ENCODE measurements around the gene KIN. TPM values are rescaled to one million over a fixed set of nuclear protein-coding genes. Genes with fewer than 3 reads are reported as not detected.

The KIN gene
- total and polyA plus RNA-seq, 2 of the 4 experiments (the other 2 are of a cell fraction) = 3.0 to 6.4 TPM

DNA sequence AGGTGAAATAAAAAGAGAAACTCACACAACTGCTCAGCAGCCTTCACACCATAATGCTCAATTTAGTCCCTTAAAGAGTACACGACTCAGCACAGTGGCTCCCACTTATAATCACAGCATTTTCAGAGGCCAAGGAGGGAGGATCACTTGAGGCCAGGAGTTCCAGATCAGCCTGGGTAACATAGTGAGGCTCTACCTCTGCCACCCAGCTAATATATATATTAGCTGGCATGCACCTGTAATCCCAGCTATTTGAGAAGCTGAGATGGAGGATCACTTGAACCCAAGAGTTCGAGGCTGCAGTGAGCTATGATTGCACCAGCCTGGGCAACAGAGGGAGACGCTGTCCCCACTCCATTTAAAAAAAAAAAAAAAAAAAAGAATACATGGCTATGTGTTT lies 82.5 kb downstream of the KIN start:
- intact Hi-C loops (cut with micrococcal nuclease) = no loop called here
- no peak overlapping the region for H3K56ac ChIP-seq (ENCODE audit: extremely low read depth, insufficient read depth, low read length)
- H3K4ac ChIP-seq (ENCODE audit: low read depth, low read length) = no peak overlapping the region
- no TSS peak for BruUV-seq (replicated peaks)
- H3K27ac ChIP-seq (ENCODE audit: insufficient read depth, low read length) = no peak overlapping the region
- TF ChIP-seq RCOR1 (IDR thresholded peaks at IDR 0.05; ENCODE audit: insufficient replicate concordance, low read length) (no peak), CHD1 (IDR thresholded peaks at IDR 0.05; ENCODE audit: low read depth, low read length) (no peak), RFX5 (IDR thresholded peaks at IDR 0.05; ENCODE audit: low read depth, low read length) (no peak), POLR2A (IDR thresholded peaks at IDR 0.05; ENCODE audit: low read depth, low read length) (no peak), MXI1 (IDR thresholded peaks at IDR 0.05; ENCODE audit: borderline replicate concordance, low read depth, low read length) (no peak), BHLHE40 (IDR thresholded peaks at IDR 0.05; ENCODE audit: low read depth, low read length) (no peak), MAFK (IDR thresholded peaks at IDR 0.05; ENCODE audit: low read depth, low read length) (no peak), MAZ (IDR thresholded peaks at IDR 0.05; ENCODE audit: borderline replicate concordance, low read depth, low read length) (no peak), SMC3 (IDR thresholded peaks at IDR 0.05; ENCODE audit: low read depth, low read length) (no peak), CEBPB (IDR thresholded peaks at IDR 0.05; ENCODE audit: low read depth, low read length) (no peak)
- TF ChIP-seq, protein P1, sequence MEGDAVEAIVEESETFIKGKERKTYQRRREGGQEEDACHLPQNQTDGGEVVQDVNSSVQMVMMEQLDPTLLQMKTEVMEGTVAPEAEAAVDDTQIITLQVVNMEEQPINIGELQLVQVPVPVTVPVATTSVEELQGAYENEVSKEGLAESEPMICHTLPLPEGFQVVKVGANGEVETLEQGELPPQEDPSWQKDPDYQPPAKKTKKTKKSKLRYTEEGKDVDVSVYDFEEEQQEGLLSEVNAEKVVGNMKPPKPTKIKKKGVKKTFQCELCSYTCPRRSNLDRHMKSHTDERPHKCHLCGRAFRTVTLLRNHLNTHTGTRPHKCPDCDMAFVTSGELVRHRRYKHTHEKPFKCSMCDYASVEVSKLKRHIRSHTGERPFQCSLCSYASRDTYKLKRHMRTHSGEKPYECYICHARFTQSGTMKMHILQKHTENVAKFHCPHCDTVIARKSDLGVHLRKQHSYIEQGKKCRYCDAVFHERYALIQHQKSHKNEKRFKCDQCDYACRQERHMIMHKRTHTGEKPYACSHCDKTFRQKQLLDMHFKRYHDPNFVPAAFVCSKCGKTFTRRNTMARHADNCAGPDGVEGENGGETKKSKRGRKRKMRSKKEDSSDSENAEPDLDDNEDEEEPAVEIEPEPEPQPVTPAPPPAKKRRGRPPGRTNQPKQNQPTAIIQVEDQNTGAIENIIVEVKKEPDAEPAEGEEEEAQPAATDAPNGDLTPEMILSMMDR (conservative IDR thresholded peaks at IDR 0.05; ENCODE audit: low read depth, low read length) = no peak
- no peak overlapping the region for H3K4me3 ChIP-seq (ENCODE audit: insufficient read depth, low read depth, low read length)
- no peak overlapping the region for H4K91ac ChIP-seq (ENCODE audit: insufficient read depth, low read depth, low read length)
- no peak overlapping the region for H2BK120ac ChIP-seq (ENCODE audit: low read depth, low read length)
- no peak overlapping the region for H4K8ac ChIP-seq (ENCODE audit: low read depth in 2 of 2, low read length in 2 of 2)
- no peak overlapping the region for H2AK5ac ChIP-seq (ENCODE audit: low read depth, low read length)
- no peak overlapping the region for H3K23ac ChIP-seq (ENCODE audit: low read depth, low read length)
- H2AFZ ChIP-seq (replicated peaks; ENCODE audit: low read length, poor library complexity) = no peak overlapping the region
- CTCF ChIA-PET = no interaction called here
- H3K9me3 ChIP-seq (ENCODE audit: control insufficient read depth, insufficient read depth, low read length) = no peaks in the 10 kb centered on the region
- no peak for ATAC-seq (ENCODE audit: low read depth)
- no peak for DNase-seq
- no peak overlapping the region for H2AK9ac ChIP-seq (replicated peaks; ENCODE audit: low read depth, low read length, poor library complexity)
- no peaks in the 10 kb centered on the region for H3K9me1 ChIP-seq (ENCODE audit: insufficient read depth, low read length)
- H3K27me3 ChIP-seq (ENCODE audit: control insufficient read depth, insufficient read depth, low read length) = no peaks in the 10 kb centered on the region; the same call in 1 of the 2 replicates
- H3K36me3 ChIP-seq (ENCODE audit: control insufficient read depth, insufficient read depth, low read length) = no peaks in the 10 kb centered on the region
- no peaks in the 10 kb centered on the region for H4K20me1 ChIP-seq (ENCODE audit: insufficient read depth, low read length)
- H3K4me2 ChIP-seq (ENCODE audit: low read depth, low read length) = no peak overlapping the region
- H3K14ac ChIP-seq (replicated peaks; ENCODE audit: low read depth, low read length) = no peak overlapping the region
- no CpG with 5 or more reads among the region's 3 CpGs for WGBS, 2 experiments (ENCODE audit: extremely low coverage in 2 of 2, insufficient read length in 1 of 2)
- no peak overlapping the region for H4K5ac ChIP-seq (ENCODE audit: low read depth, low read length)
- no peaks in the 10 kb centered on the region for H3K4me1 ChIP-seq (ENCODE audit: control insufficient read depth, insufficient read depth, low read length)
- dilution Hi-C loops (cut with HindIII; ENCODE audit: low sequenced_read_pairs, unreplicated experiment) = no loop called here
- no peak overlapping the region for H3K18ac ChIP-seq (ENCODE audit: low read depth, low read length)
- no peak overlapping the region for H2BK15ac ChIP-seq (ENCODE audit: low read depth, low read length)
- H3K9ac ChIP-seq (ENCODE audit: low read depth, low read length) = no peak overlapping the region
- H2BK5ac ChIP-seq (ENCODE audit: low read depth, low read length, poor library complexity, severe bottlenecking) = no peak overlapping the region
- in situ Hi-C loops (cut with MboI; ENCODE audit: low sequenced_read_pairs) = no loop called here
- H3K79me1 ChIP-seq (ENCODE audit: low read depth in 1 of 2, low read length in 2 of 2) = no peaks in the 10 kb centered on the region
- POLR2A ChIA-PET (ENCODE audit: unreplicated experiment) = no interaction called here
- no peak overlapping the region for H2BK20ac ChIP-seq (ENCODE audit: low read depth, low read length)

Measured in IMR-90 (cell line).